ENCODE results near the gene GTF2A1L.
"Not testable (repeated sequence)": the region's sequence is repeated elsewhere in the genome, so short reads cannot be mapped to it uniquely, and the experiment has no call there.

The GTF2A1L gene

DNA sequence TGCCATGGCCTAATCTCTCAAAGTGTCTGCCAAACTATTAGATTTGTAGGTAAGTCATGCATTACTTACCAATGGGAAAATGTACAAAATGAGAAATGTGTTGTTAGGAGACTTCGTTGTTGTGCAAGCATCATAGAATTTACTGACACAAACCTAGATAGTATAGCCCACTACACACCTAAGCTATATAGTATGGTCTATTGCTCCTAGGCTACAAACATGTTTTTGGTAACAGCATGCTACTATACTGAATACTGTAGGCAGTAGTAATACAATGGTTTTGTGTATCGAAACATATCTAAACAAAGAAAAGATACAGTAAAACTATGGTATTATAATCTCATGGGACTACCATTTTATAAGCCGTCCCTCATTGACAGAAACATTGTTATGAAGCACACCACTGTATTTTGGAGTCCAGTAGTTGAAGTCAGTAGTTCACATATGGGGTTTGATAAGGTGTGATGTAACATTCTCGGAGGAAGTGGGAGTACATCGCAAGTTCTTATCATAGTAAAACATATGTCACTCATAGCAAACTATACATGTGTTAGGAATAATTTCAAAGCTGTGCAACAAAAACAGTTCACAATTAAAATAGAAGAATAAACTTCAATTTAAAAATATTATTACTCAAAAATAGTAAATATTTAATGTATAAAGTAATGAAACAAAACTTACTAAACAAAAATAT lies 12.0 kb upstream of the GTF2A1L start:
- FAIRE-seq (no peak), DNase-seq (ENCODE audit: insufficient read length, low spot score) (no peak)
- TF ChIP-seq, protein P1, sequence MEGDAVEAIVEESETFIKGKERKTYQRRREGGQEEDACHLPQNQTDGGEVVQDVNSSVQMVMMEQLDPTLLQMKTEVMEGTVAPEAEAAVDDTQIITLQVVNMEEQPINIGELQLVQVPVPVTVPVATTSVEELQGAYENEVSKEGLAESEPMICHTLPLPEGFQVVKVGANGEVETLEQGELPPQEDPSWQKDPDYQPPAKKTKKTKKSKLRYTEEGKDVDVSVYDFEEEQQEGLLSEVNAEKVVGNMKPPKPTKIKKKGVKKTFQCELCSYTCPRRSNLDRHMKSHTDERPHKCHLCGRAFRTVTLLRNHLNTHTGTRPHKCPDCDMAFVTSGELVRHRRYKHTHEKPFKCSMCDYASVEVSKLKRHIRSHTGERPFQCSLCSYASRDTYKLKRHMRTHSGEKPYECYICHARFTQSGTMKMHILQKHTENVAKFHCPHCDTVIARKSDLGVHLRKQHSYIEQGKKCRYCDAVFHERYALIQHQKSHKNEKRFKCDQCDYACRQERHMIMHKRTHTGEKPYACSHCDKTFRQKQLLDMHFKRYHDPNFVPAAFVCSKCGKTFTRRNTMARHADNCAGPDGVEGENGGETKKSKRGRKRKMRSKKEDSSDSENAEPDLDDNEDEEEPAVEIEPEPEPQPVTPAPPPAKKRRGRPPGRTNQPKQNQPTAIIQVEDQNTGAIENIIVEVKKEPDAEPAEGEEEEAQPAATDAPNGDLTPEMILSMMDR (IDR thresholded peaks at IDR 0.05; ENCODE audit: insufficient read depth, missing control alignments): no peak

DNA sequence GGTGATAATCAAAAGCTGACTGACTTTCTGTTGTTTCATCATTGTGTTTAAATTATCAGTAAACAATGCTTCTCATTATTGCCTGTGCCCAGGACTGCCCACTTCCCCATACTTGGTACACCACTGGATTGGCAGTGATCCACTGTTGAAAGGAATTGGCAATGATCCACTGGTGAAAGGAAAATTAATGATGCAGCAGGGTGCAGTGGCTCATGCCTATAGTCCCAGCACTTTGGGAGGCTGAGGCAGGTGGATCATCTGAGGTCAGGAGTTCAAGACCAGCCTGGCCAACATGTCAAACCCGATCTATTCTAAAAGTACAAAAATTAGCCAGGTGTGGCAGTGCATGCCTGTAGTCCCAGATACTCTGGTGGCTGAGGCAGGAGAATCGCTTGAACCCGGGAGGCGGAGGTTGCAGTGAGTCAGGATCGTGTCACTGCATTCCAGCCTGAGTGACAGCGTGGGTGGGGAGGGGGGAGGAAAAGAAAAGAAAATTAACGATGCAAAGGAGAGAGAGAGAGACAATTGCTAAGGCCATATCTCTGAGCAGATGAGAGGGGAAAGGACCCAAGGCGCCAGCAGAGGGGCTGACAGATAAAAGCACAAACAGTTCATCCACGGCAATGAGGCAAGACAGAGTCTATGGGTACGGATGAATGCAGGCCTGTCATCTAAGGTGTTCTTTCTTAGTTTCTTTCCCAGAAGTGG lies 10.2 kb upstream of the GTF2A1L start:
- FAIRE-seq: no peak
- DNase-seq (ENCODE audit: insufficient read length, low spot score): no peak
- TF ChIP-seq, protein P1 (IDR thresholded peaks at IDR 0.05; ENCODE audit: insufficient read depth, missing control alignments): no peak

DNA sequence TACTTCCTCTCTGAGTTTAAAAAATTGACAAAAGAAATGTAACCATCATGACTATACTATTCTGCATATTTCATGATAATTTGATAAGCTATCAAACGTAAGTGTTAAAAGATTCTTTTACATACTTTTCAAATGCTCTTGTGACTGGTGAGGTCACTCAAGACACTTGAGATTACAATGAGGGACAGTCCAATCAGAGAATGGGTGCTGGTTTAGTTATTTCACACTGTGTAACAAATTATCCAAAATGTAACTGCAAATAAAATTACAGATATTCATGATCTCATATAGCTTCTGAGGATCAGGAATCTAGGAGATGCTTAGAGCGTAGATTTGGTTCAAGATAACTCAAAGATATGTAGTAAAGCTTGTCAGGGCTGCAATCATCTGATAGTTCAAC lies 4.4 kb upstream of the GTF2A1L start:
- FAIRE-seq: no peak
- DNase-seq (ENCODE audit: insufficient read length, low spot score): no peak
- TF ChIP-seq, protein P1 (IDR thresholded peaks at IDR 0.05; ENCODE audit: insufficient read depth, missing control alignments): no peak

DNA sequence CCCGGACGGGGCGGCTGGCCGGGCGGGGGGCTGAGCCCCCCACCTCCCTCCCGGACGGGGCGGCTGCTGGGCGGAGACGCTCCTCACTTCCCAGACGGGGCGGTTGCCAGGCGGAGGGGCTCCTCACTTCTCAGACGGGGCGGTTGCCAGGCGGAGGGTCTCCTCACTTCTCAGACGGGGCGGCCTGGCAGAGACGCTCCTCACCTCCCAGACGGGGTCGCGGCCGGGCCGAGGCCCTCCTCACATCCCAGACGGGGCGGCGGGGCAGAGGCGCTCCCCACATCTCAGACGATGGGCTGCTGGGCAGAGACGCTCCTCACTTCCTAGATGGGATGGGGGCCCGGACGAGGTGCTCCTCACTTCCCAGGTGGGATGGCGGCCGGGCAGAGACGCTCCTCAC lies 3.1 kb upstream of the GTF2A1L start:
- not testable (repeated sequence) for FAIRE-seq; DNase-seq (ENCODE audit: insufficient read length, low spot score)

DNA sequence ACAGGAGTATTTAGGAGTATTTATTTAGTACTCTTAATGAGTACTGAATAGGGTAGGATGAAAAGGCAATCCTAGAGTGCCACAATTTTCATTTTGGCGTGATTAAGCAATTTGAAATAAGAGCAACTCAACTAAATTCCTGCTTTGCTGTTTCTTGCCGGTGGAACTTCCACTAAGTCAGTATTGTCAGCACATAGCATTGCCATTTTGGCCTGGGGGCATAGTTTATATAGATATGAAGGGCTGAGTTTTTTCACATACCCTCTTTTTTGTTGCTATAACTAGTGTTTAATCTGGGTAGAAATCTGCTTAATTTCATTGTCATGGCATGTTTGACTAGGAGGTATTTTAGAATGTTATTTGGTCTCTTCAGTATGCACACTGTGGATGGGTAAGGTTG lies 1.9 kb downstream of the GTF2A1L start:
- TF ChIP-seq, protein P1 (IDR thresholded peaks at IDR 0.05; ENCODE audit: insufficient read depth, missing control alignments): no peak
- FAIRE-seq (no peak), DNase-seq (ENCODE audit: insufficient read length, low spot score) (no peak)

DNA sequence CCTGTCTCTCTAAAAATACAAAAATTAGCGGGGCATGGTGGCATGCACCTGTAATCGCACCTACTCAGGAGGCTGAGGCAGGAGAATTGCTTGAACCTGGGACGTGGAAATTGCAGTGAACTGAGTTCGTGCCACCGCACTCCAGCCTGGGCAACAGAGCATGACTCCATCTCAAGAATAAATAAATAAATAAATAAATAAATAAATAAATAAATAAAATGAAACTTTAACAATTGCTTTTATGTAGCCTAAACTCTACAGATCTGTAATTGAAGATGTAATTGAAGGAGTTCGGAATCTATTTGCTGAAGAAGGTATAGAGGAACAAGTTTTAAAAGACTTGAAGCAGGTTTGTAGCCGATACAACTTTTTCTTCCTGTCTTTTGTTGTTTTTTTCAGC lies 2.9 kb downstream of the GTF2A1L start:
- TF ChIP-seq, protein P1 (IDR thresholded peaks at IDR 0.05; ENCODE audit: insufficient read depth, missing control alignments): no peak
- DNase-seq (ENCODE audit: insufficient read length, low spot score) (no peak), FAIRE-seq (no peak)

DNA sequence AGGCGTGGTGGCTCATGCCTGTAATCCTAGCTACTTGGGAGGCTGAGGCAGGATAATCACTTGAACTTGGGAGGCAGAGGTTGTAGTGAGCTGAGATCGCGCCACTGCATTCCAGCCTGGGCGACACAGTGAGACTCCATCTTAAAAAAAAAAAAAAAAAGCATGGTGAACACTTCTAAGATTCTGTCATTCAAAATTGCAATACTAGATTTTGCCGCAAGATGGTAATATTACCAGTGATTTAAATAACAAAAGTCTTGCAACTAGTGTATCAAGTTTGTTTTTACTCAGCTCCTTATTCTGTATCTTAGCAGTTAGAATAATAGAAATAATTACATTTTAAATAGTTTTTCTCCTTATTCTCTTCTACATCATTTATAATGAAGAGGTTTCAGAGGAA lies 5.0 kb downstream of the GTF2A1L start:
- TF ChIP-seq, protein P1 (IDR thresholded peaks at IDR 0.05; ENCODE audit: insufficient read depth, missing control alignments): peak; percentile 21
- FAIRE-seq; DNase-seq (ENCODE audit: insufficient read length, low spot score): not testable (repeated sequence)

All from D721Med (cell line).